ENCODE measurements around the gene PTGES.

Gene PTGES

DNA sequence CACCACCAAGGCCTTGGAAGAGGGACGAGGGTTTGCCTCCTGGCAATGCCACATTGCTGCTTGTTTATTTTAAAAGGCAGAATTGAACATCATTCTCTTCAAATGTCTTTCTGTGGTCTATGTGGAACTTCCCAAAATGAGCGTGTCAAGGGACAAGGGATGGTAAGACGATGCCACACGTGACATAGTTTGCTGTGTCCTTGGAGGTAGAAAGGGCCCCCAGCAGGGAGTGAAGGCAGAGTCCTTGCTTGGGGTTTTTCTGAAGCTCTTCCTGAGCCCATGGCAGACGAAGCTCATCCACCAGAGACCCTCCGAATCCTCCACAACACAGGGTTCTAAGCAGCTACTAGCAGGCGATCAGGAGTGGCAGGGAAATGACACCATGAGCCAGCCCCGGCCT is 59.1 kb downstream of the PTGES start:
- no peaks in the 10 kb centered on the region for H3K36me3 ChIP-seq (ENCODE audit: control insufficient read depth, insufficient read depth, low read length)
- no peaks in the 10 kb centered on the region for H3K27me3 ChIP-seq (ENCODE audit: control insufficient read depth, insufficient read depth, low read length)
- no peak for DNase-seq (ENCODE audit: low read depth, low spot score)
- peaks cover 4% of the 10 kb centered on the region; the same call in 1 of the 2 replicates for H3K4me1 ChIP-seq (ENCODE audit: control insufficient read depth, insufficient read depth, low read length)
- H3K4me3 ChIP-seq (ENCODE audit: low read length) = no peak overlapping the region
- no peak overlapping the region for H3K27ac ChIP-seq (ENCODE audit: low read length)
- no peaks in the 10 kb centered on the region for H3K9me3 ChIP-seq (ENCODE audit: control insufficient read depth, insufficient read depth, low read length)
- WGBS (ENCODE audit: insufficient coverage, insufficient read length) = no CpG with 5 or more reads among the region's 8 CpGs

DNA sequence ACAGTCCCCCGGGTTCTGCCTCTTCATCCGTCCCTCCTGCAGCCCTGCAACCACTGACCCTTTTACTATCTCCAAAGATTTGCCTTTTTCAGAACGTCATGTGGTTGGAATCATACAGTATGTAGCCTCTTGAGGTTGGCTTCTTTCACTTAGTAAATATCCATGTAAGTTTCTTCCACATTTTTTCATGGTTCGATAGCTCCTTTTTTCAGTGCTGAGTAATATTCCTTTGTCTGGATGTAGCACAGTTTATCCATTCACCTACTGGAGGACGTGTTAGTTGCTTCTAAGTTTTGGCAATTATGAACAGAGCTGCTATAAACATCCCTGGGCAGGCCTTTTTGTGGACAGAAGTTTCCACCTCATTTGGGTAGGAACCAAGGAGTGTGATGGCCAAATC is 60.3 kb downstream of the PTGES start:
- no peaks in the 10 kb centered on the region for H3K4me1 ChIP-seq (ENCODE audit: control insufficient read depth, insufficient read depth, low read length)
- no peak overlapping the region for H3K4me3 ChIP-seq (ENCODE audit: low read length)
- no CpG with 5 or more reads among the region's 5 CpGs for WGBS (ENCODE audit: insufficient coverage, insufficient read length)
- no peaks in the 10 kb centered on the region for H3K27me3 ChIP-seq (ENCODE audit: control insufficient read depth, insufficient read depth, low read length)
- H3K9me3 ChIP-seq (ENCODE audit: control insufficient read depth, insufficient read depth, low read length) = no peaks in the 10 kb centered on the region
- H3K36me3 ChIP-seq (ENCODE audit: control insufficient read depth, insufficient read depth, low read length) = no peaks in the 10 kb centered on the region
- H3K27ac ChIP-seq (ENCODE audit: low read length) = no peak overlapping the region
- no peak for DNase-seq (ENCODE audit: low read depth, low spot score)
